Kidney capillary endothelial cell (primary cell): ENCODE results near the gene RAB40A.
"Not testable (repeated sequence)": the region's sequence is repeated elsewhere in the genome, so short reads cannot be mapped to it uniquely, and the experiment has no call there.

Experiments
- DNase-seq: peaks from one replicate; pipeline ENCODE4 v3.0.0-alpha.2; 2018; ENCODE audit warnings: low spot score

Gene RAB40A

DNA sequence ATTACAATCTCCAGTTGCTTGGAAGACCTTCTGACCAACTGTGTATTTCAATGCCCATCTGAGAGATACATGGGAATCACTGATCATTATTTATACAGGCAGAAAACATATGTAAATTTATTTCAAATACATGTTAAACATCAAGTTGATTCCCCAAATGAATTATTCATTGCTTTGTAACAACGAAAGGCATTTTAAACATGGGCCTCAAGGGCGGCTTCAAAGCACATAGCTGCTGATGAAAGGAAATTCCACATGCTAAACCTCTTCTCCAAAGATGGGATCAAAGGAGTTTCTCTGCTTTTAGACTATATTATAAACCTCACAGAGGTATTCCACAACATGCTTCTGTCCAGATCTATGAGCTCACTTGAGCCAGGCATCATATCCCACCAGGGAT lies 4.3 kb upstream of the RAB40A start:
- no peak for DNase-seq

DNA sequence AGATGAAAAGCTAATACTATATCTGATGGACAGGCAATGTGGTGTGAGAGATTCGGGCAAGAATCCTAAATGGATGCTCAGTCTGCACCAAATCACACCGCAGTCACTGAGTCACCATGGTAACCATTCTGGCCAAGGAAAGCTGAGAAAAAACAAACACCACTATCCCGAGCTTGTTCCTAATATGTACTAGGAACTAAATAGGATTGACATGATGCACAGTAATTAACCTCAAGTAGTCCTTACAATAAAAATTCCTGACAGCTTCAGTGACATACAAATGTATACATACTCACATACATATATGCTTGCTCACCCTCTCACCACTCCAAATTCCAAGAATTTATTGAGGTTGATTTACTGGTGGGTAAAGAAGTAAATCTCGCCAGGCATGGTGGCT lies 1.1 kb upstream of the RAB40A start:
- DNase-seq: no peak

DNA sequence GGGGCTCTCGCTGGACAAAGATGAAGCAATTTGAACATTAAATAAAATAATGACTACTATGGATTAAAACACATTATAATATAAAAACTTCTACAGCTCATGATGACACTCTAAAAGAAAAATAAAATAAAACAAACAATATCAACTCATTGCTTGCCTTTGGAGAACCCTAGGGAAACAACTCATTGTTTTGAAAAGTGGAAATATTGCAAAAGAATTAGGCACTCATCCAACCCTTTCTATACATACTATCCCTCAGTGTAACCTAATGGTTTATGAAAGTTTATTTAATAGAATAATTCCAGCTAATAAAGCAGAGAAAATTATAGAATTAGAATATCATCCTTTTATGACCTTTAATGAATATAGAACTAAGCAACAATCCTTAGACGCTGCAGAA lies 718 bp downstream of the RAB40A start:
- no peak for DNase-seq

DNA sequence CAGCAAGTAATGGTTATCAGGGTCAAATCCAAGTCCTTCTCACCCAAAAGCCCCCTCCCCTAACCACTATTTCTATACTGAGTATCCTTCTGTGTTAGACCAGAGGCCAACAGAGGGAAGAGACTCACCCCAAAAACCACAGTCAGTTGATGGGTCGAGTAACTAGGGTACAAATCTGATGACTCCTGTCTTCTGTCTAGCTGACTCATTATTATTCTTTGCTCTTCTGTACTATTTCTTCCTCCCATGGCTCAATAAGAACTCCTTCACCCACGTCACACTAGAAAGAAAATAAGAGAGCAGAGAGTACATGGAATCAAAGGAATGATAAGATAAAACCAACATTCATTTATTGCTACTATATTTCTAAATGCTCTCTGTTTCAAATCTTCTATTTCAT lies 2.0 kb downstream of the RAB40A start:
- DNase-seq: no peak

DNA sequence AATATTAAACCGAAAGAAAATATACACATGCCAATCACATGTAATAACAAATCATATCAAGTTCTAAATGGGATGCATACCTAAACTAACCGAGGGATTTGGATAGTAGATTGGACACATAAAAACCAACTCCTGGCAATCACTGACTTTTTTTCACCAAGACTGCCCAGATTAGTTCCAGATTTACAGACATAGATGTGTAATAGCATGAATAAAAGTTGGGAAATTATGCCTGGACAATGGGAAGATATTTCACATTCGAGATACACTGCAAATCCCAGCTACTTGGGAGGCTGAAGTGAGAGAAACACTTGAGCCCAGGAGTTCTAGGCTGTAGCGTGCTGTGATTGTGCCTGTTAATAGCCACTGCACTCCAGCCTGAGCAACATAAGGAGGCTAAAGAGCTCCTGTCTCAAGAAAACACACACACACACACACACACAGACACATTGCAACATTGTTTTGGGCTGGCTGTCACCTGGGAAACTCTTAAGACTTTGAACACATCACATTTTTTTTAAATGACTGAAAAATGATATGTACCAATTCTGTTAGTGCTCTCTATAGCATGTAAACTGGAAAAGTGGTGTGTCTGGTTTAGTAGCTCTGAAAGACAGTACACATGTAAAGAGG lies 5.7 kb downstream of the RAB40A start:
- no peak for DNase-seq

DNA sequence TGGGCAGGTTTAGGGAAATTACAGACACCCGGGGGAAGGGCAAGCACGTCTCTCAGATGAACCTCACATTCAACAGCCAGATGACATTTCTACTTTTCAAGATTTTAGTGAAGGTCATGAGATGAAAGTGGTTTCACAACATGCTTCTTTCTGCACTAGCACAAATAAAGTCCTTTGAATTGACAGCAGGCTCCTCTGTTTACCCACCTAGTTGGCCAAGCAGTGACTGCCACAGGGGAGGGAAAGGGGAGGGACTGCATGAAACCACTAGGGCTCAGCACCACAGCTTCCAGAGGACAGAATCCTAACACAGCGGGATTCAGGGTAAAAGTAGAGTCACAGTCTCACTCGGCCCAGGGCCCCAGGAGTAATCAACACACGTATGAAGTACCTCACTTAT lies 6.2 kb downstream of the RAB40A start:
- DNase-seq: no peak

DNA sequence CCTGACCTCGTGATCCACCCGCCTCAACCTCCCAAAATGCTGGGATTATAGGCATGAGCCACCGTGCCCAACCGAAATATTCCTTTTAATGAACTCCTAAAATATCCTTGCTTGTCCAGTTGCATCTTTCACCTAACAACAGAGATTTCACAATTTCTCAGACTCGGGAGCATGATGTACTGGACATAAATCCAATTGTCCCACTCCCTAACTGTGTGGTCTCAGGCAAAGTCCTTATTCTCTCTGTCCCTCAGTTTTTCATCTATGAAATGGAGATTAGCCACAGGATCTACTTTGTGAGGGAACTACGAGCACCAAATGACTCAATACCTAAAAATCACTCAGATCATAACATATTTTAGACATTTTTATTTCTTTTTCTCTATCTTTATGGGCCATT lies 9.3 kb downstream of the RAB40A start:
- DNase-seq: no peak

DNA sequence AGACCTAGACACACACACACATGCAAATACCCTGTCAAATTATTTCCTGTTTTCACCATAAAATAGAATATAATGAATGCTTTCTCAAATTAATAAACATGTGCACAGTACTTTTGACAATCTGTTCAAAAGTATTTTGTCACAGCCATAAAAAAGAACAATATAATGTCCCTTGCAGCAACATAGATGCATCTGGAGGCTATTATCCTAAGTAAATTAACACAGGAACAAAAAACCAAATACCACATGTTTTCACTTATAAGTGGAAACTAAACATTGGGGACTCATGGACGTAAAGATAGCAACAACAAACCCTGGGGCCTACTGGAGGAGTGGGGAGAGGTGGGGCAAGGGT lies 15.5 kb downstream of the RAB40A start:
- DNase-seq: no peak

DNA sequence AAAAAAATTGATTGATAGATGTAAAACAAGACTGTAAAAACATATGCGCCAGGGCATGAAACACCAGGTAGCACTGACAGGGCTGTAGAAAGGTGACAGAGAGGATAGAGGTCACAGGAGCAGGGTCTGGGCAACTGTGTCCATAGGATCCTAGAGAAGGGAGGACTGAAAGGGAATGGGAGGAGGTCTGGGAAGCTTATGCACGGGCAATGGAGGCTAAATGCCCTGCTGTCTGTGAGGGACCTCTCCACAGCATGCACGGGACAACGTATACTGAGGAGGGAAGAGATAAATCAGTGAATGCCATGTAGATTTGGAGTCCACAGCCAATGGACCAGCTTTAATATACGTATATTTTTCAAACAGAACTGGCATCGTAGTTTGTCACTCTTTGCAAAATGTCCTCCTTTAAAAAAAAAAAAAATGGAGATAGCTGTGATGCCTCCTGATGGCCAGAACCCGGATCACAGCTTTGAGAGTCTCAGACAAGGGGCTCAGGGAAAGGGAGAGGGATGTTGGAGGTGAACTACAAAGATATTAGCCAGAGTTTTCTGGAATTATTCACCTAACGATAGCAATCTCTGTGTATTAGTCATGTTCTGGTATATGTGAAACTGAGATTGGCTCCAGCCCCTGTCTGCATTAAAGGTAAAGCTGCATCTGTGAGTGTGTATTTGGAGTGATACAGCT lies 16.0 kb downstream of the RAB40A start:
- no peak for DNase-seq

DNA sequence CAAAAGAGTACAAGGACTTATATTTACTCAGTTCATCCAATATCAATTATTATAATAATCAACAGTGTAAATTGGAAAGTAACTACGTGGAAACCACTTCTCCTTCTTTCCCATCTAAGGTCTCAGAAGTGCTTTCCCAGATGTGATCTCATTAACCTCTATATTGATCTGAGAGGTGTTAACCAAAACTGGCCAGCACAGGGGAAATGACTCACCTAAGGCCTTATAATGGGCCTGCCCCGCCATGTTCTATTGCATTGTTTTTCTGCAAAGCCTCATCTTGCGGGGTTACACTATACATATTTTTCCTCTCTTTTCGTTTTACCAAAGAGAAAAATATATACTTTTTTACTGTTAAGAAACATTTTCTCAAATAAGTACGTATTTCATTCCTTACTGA lies 20.5 kb downstream of the RAB40A start:
- DNase-seq: no peak

DNA sequence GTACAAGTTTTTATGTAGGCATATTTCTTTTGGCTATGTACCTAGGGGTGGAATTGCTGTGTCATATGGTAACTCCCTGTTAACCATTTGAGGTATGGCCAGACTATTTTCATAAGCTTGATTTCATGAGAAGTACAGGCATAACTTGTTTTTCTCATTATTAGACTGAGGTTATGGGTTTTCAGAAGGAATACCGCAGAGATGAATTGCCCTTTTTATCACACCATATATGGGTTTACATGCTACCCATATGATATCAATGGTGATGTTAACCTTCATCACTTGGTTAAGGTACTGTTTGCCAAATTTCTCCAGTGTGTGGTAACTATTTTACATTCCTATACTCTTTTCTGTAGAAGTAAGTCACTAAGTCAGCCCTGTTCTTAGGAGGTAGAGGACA lies 23.5 kb downstream of the RAB40A start:
- no peak for DNase-seq

DNA sequence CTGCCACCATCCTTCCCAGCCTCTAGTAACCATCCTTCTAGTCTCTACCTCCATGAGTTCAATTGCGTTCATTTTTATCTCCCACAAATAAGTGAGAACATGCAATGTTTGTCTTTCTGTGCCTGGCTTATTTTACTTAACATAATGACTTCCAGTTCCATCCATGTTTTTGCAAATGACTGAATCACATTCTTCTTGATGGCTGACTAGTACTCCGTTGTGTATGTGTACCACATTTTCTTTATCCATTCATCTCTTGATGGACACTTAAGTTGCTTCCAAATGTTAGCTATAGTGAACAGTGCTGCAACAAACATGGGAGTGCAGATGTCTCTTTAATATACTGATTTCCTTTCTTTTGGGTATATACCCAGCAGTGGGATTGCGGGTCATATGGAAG lies 25.7 kb downstream of the RAB40A start:
- DNase-seq: not testable (repeated sequence)

DNA sequence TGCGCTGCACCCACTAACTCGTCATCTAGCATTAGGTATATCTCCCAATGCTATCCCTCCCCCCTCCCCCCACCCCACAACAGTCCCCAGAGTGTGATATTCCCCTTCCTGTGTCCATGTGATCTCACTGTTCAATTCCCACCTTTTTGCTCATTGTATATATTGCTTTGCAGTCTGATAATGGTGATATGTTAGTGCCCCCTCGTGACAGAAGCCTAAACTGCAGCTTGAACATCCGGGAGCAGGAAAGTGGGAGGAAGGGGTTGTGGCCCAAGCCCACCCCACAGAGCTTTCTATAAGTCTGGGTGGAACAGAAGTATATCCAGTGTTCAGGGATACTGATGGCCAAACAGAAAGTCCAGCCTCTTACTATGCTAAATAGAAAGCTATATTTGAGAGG lies 29.6 kb downstream of the RAB40A start:
- peak; percentile 28 for DNase-seq

DNA sequence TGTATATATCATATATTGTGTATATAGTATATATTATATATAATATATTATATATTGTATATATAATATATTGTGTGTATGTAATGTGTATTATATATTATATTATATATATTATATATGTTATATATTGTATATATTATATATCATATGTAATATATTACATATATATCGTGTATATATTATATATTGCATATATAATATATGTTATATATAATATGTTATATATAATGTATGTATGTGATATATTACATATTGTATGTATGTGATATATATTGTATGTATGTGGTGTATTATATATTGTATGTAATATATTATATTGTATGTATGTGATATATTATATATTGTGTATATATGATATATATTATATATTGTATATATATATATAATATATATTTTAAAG lies 30.5 kb downstream of the RAB40A start:
- DNase-seq: no peak

DNA sequence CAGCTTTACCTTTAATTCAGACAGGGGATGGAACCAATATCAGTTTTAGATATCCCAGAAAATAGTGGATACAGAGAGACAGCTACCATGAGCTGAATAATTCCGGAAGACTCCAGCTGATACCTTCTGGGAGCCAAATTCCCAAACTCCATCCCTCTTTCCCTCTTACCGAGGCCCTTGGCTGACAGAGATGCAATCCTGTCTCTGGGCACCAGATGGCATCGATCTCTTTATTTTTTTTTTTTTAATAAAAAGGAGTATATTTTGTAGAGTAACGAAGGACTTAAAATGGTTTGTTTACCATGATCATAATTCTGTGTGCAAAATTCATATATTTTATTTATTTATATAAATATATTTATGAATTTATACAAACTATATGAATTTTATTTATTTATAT lies 31.0 kb downstream of the RAB40A start:
- peak; percentile 9 for DNase-seq

DNA sequence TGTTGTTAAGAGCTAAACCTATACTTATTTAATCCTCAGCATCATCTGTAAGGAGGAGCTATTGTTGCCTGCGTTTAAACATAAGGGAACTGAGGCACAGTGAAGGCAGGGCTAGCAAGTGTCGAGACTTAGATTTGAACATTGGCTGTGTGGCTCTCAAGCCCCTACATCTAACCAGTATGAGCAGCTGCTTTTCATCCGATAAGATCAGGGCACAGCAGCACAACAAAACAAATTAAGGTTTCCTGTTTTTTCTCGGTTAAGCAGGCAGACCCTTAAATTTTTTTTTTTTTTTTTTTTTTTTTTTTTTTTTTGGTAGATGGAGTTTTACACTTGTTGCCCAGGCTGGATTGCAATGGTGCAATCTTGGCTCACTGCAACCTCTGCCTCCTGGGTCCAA lies 35.6 kb downstream of the RAB40A start:
- DNase-seq: no peak

DNA sequence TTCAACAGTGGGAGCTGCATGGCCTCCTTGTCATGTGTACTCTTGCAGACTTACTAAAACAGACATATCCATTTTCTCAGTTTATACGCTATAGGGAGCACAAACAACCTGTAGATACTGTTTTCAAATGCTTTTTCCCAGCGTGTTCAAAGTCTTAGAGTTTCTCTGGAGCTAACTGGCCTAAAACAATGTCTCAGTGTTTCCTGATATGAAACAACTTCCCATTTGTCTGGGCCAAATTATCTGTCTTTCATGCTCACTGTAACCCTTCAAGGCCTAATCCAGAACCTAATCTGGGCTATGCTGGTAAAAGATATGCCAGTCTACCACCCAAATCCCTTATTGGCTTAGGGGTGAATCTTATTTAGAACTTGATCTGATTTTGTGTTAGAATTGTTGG lies 38.8 kb downstream of the RAB40A start:
- no peak for DNase-seq

DNA sequence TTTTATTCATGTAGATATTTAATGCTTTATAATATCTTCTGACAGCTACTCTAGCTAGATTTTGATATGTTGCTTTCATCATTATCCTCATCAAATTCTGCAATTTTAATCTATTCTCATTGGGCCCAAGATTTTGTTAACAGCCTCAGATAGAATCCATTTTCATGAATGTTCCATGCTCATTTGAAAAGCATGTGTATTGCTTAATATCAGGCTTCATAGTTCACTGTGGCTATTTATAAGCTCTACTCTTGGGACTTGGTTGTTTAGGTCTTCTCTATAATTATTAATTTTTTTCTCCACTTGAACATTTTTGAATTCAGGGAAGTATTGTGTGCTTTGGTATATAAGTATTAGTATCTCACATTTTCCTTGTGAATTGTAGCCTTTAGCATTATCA lies 41.8 kb downstream of the RAB40A start:
- DNase-seq: no peak

DNA sequence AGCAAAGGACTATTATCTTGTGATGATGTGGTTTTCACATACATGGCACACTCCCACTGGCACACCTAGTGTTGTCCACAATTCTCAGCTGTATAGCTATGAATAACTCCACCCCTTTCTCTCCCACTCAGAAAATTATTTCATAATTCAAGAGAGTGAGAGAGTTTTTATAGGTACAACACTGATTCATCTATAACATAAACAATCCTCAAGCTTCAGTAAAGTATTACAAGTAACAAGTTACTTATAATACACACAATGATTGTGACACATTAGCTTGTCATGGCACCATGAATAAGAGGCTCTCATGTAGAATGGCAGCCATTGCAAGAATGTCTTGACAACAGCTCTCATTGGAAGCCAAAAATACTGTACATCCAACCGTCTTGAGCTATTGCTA lies 43.9 kb downstream of the RAB40A start:
- DNase-seq: no peak

DNA sequence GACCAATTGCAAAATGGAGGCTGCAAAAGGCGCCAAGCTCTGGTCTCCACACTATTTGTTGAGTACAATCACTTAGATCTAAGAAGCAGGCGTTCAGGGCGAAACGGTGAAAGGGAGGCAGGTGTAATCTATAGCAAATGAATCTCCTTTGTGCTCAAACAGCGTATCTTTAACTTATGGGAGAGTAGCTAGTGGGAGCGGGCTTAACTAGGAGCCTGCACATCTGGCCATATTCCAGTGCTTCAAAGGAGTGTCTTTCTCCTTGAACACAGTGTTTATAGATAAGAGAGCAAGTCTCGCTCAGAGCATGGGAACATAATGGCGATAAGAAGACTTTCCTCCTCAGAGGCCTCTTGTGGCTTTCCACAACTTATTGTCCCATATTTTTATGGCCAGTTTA lies 49.3 kb downstream of the RAB40A start:
- DNase-seq: not testable (repeated sequence)

DNA sequence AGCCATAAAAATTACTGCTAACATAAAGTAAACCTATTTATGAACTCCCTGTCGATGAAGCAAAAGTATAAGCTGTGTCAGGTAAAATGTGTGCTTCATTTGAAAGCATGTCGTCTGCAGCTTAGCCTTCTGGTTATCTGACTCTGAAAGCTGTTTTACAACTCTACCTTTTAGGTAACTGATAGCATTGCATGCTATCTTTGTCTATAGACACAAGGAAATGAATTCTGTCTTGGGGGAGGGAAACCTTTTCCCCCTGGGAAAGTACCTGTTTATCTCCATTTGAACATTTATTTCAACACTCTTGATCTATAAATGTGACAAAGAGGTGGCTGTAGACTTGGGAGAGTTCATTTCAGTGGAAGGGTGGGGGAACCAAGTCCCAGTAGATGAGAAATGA lies 51.4 kb downstream of the RAB40A start:
- no peak for DNase-seq

DNA sequence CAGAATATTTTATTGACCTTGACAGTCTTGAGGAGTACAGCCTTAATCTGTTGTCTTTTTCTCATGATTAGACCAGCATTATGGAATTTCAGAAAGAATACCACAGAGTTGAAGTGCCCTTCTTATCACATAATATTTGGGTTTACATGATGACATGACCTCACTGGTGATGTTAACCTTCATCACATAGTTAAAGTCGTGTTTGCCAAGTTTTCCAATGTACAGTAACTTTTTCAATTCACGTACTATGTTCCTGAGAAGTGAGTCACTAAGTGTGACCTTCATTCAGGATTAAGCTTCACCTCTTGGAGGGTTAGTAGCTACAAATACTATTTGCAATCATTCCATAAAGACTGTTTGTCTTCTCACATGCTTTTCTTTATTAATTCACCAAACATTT lies 52.1 kb downstream of the RAB40A start:
- DNase-seq: no peak

DNA sequence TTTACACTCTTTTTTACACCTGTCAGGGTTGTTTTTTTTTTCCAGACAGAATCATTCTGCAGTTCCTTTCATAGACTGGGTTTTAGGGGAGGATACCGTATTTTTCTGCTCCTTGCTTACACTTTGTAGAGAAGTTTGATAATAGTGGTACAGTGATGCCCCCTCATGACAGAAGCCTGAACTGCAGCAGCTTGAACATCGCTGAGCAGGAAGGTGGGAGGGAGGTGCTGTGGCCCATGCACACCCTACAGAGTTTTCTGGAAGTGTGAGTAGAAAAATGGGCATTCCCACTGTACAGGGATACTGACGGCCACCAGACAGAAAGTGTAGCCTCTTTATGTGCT lies 54.5 kb downstream of the RAB40A start:
- peak; percentile 49 for DNase-seq

DNA sequence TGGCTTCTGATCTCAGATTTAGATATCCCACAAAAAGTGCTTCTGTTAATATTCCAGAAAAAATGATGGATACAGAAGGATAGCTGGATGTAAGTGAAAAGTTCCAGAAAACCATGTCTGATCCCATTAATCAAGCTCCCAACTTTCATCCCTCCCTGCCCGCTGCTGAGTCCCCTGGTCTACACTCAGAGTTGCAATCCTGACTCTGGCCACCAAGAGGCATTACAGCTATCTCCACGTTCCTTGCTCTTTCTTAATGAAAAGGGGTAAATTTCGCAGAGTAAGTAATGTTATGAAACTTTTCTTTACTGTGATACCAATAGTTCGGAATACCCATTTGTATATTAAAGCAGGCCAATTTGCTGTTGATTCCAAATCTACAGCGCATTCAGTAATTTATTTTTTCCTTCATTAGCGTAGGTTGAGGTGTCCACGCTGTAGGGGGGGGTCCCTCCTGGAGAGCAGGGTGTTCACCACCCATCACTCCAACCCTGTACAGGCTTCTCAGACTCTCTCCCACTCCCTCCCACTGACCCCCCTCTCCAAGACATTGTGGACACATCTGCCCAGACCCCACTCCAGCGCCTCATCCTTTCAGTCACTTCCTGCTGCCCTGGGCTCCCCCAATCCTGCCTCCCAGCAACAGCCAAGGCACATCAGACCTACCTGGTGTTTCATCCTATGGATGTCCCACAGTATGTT lies 55.1 kb downstream of the RAB40A start:
- DNase-seq: peak; percentile 44
